NB4 (cell line): ENCODE data around the gene TOP1.

ENCODE experiments used
- DNase-seq: peaks from one replicate; pipeline ENCODE4 v3.0.0; 2010; ENCODE audit warnings: low read depth
- H3K4me3 ChIP-seq: one replicate; pipeline ENCODE4 v1.5.1; 2011; ENCODE audit warnings: mild to moderate bottlenecking, low read depth, low read length, moderate library complexity
- MYC ChIP-seq: IDR thresholded peaks from 2 replicates; pipeline ENCODE4 v1.6.1; 2011; ENCODE audit warnings: low read depth, low read length
- POLR2A ChIP-seq: IDR thresholded peaks from 2 replicates; pipeline ENCODE4 v1.6.1; 2011; ENCODE audit warnings: mild to moderate bottlenecking; ENCODE audit not compliant: insufficient read length; ENCODE audit errors: extremely low read depth
- TF ChIP-seq, protein P1 (sequence below): IDR thresholded peaks from one replicate; pipeline ENCODE4 v1.5.1; 2012; ENCODE audit warnings: low read depth, low read length
- TF ChIP-seq, protein P2 (sequence below): IDR thresholded peaks from 2 replicates; pipeline ENCODE4 v1.6.1; 2011; ENCODE audit warnings: low read depth, low read length

The TOP1 gene

DNA sequence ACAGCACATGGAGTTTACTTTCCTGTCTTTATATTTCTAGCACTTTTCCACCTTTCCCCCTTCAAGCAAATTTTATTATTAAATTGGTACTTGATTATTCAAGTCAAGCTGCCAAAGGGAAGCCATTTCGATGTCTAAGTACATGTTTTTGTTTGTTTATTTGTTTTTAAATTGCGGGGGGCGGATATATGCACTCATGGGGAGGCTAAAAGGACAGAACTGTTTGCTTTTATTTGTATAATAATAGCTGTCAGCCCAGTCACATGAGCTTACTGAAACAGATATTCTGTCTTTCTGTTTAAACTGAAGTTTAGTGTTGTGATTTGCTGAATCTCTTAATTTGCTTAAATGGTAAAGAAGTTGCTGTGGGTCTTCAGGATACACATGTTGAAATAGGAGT is 59.2 kb downstream of the TOP1 start:
- DNase-seq, result no peak

DNA sequence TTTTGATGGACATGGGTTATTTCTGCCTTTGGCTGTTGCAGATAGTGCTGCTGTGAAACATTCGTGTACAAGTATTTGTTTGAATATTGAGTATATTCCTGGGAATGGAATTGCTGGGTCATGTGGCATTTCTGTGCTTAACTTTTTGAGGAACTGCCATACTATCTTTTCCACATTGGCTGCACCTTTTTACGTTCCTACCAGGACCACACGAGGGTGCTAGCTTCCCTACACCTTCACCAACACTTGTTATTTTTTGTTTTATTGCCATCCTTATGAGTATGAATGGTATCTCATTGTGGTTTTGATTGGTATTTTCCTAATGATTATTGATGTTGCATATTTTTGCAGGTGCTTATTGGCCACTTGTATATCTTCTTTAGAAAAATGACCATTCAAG is 60.9 kb downstream of the TOP1 start:
- no peak for TF ChIP-seq POLR2A
- TF ChIP-seq, protein P1, sequence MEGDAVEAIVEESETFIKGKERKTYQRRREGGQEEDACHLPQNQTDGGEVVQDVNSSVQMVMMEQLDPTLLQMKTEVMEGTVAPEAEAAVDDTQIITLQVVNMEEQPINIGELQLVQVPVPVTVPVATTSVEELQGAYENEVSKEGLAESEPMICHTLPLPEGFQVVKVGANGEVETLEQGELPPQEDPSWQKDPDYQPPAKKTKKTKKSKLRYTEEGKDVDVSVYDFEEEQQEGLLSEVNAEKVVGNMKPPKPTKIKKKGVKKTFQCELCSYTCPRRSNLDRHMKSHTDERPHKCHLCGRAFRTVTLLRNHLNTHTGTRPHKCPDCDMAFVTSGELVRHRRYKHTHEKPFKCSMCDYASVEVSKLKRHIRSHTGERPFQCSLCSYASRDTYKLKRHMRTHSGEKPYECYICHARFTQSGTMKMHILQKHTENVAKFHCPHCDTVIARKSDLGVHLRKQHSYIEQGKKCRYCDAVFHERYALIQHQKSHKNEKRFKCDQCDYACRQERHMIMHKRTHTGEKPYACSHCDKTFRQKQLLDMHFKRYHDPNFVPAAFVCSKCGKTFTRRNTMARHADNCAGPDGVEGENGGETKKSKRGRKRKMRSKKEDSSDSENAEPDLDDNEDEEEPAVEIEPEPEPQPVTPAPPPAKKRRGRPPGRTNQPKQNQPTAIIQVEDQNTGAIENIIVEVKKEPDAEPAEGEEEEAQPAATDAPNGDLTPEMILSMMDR, result peak; percentile 11
- no peak overlapping the region for H3K4me3 ChIP-seq

More for the DNA sequence above, 59.2 kb downstream of the TOP1 start:
- no peak overlapping the region for H3K4me3 ChIP-seq
- TF ChIP-seq, protein P2, sequence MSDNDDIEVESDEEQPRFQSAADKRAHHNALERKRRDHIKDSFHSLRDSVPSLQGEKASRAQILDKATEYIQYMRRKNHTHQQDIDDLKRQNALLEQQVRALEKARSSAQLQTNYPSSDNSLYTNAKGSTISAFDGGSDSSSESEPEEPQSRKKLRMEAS, result no peak
- TF ChIP-seq MYC (no peak), POLR2A (no peak)
- TF ChIP-seq, protein P1, result no peak

DNA sequence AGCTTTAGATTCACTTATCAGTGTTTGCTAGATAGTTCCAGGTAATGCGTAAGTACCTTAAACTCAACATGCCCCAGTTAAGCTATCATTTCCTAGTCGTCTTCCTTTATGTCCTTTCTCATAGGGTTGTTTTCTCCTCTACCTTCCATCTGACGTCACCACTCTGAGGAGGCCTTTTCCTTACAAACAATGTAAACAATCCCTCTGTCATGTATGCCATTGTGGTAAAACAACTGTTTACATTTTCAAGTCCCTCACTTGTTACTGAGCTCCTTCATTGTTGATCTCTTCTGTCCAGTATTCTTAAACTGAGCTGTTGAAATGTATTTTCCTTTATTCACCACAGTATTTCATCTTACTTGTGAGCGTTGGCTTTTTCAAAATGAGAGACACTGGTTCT is 63.3 kb downstream of the TOP1 start:
- TF ChIP-seq POLR2A (no peak), MYC (no peak)
- TF ChIP-seq, protein P2, result no peak
- TF ChIP-seq, protein P1, result no peak
- no peak for DNase-seq
- no peak overlapping the region for H3K4me3 ChIP-seq

More for the DNA sequence above, 60.9 kb downstream of the TOP1 start:
- no peak for DNase-seq

DNA sequence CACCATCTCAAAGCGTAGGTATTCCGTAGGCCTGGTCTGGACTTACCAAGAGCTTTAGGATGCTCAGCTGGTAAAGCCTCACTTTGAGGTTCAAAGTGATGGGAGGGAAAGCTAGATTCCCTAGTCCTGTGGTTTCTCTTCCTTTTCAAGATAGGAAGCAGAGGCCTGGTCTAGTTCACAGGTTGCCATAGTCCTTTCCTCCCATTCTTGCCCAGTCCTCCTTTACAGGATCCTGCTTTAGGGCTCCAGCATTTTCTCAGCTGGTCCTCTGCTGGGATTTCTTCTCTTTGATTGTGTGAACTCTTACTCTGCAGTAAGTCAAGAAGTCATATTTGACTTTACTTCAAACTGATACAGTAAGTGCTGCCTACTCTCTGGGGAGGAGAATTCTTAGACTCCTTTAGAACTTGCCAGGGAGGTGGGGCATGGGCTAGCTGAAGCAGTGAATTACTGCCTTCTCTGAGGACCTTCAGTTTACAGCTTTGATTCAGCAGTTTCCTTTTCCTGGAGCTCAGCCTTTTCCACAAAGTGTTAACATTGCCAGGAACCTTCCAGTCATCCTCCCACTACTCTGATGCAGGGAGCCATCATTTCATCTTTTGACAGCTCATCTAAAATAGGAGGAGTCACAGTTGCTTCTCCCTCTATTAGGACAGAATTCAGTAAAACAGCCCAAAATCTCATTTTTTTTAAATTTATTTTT is 65.9 kb downstream of the TOP1 start:
- TF ChIP-seq, protein P1, result no peak
- TF ChIP-seq, protein P2, result no peak
- no peak for TF ChIP-seq POLR2A
- no peak for TF ChIP-seq MYC
- DNase-seq, result no peak

DNA sequence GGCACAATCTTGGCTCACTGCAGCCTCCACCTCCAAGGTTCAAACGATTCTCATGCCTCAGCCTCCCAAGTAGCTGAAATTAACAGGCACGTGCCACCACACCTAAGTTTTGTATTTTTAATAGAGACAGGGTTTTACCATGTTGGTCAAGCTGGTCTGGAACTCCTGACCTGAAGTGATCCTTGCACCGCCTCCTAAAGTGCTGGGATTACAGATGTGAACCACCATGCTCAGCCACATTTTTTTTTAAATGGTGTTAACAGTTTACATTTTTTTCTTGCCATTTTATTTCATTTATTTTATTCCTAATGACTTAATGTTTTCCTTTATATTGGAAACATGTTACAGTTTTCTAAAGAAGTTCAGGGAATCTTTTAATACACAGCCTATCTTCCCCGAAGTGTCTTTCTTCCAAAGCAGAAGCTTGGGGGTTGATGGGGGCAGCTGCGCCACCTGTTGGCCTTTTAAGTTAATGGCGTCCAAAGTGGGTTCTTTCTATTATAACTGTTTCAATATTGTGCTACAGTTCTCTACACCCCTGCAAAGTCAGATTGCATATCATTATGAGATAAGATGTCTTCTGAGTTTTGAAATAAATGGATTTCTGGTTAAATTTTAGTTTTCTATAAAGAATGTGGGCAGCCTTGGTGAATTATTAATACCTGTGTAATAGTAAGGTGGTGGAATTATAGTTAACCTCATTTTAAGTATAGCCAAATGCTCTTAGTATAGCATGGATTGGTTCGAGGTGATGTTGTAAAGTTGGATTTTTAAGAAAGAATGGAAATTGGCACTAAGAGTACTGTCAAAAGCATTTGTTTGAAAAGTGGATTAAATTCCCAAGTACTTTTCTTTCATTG is 66.7 kb downstream of the TOP1 start:
- TF ChIP-seq, protein P1, result peak; percentile 69
- TF ChIP-seq, protein P2, result no peak
- DNase-seq, result peak; percentile 73
- H3K4me3 ChIP-seq, result no peak overlapping the region

More for the DNA sequence above, 65.9 kb downstream of the TOP1 start:
- H3K4me3 ChIP-seq, result no peak overlapping the region
